GM12878 (cell line): ENCODE measurements around the gene RAPSN. TPM values are rescaled to one million over a fixed set of nuclear protein-coding genes. Genes with fewer than 3 reads are reported as not detected.
A peak's percentile ranks its signal among the peaks of the same experiment; 100 is the strongest.

Experiments used
- ATAC-seq: fragments of 200-7000 bp; cut with Tn5 transposase; 3 replicates; pipeline ENCODE4 v1.9.1; 2020; ENCODE audit warnings: mild to moderate bottlenecking, moderate library complexity
- BruUV-seq: library from RNA; stranded (reverse); fragments of 400-500 nt; replicated peaks from 2 replicates; lab custom pipeline; 2021; lab: Mats Ljungman, UMichigan
- CTCF ChIA-PET: fragments of 300-600 bp; sonication (Branson Sonifier 250); formaldehyde crosslinking; extraction: SDS; loops from one replicate; lab custom pipeline; 2021; ENCODE audit warnings: inconsistent platforms; lab: Yijun Ruan, JAX
- POLR2A ChIA-PET: fragments of 350-600 bp; formaldehyde crosslinking; extraction: SDS; loops from one replicate; lab custom pipeline; 2021; ENCODE audit warnings: inconsistent platforms; lab: Charles Lee
- RAD21 ChIA-PET: fragments of 300-600 bp; sonication (Branson Sonifier 250); formaldehyde crosslinking; loops from one replicate; lab custom pipeline; 2023; ENCODE audit warnings: antibody characterized with exemption; ENCODE audit not compliant: unreplicated experiment; lab: Charles Lee
- SMC1A ChIA-PET: fragments of 300-600 bp; sonication (Branson Sonifier 250); formaldehyde crosslinking; loops from one replicate; lab custom pipeline; 2023; ENCODE audit not compliant: unreplicated experiment, uncharacterized antibody; lab: Charles Lee
- DNase-seq: peaks from one replicate; pipeline ENCODE4 v3.0.0-alpha.2; 2011; ENCODE audit warnings: low read depth, low spot score
- FAIRE-seq: peaks from 3 replicates; lab custom pipeline; 2011; peaks lifted over from hg19 to GRCh38; lab: Jason Lieb, UNC
- H2AFZ ChIP-seq: 2 replicates; pipeline ENCODE4 v1.6.0; 2011; ENCODE audit warnings: low read depth, low read length, control low read depth; ENCODE audit not compliant: control insufficient read depth
- H3K27ac ChIP-seq: 2 replicates; pipeline ENCODE4 v1.5.1; 2011; ENCODE audit warnings: control low read depth; ENCODE audit not compliant: control insufficient read depth, insufficient read depth
- H3K27me3 ChIP-seq, 2 experiments: replicated peaks in 1 of 2; 2 replicates each; pipeline versions ENCODE4 v1.6.0 to v1.6.1; 2011; ENCODE audit warnings: low read length in 1 of 2; ENCODE audit not compliant: control insufficient read depth in 2 of 2, insufficient read depth in 2 of 2
- H3K36me3 ChIP-seq, 2 experiments: 2 replicates each; pipeline ENCODE4 v1.5.1; 2011; ENCODE audit warnings: low read length in 1 of 2; ENCODE audit not compliant: control insufficient read depth in 2 of 2, insufficient read depth in 2 of 2
- H3K4me1 ChIP-seq: 2 replicates; pipeline ENCODE4 v1.6.1; 2011; ENCODE audit warnings: mild to moderate bottlenecking, low read length, moderate library complexity, mixed read lengths; ENCODE audit not compliant: control insufficient read depth, insufficient read depth
- H3K4me2 ChIP-seq: 2 replicates; pipeline ENCODE4 v1.6.0; 2011; ENCODE audit warnings: control low read depth; ENCODE audit not compliant: control insufficient read depth, insufficient read depth
- H3K4me3 ChIP-seq: fragments of 200-600 bp; sonication (generic); 2 replicates; pipeline ENCODE4 v1.5.1; 2016
- H3K79me2 ChIP-seq: 2 replicates; pipeline ENCODE4 v1.6.0; 2011; ENCODE audit warnings: low read length; ENCODE audit not compliant: control insufficient read depth, insufficient read depth
- H3K9ac ChIP-seq: 2 replicates; pipeline ENCODE4 v1.8.0; 2011; ENCODE audit warnings: low read length, control low read depth, mixed read lengths; ENCODE audit not compliant: control insufficient read depth, insufficient read depth
- H3K9me3 ChIP-seq: replicated peaks from 3 replicates; pipeline ENCODE4 v1.5.1; 2011; ENCODE audit warnings: mild to moderate bottlenecking, low read length; ENCODE audit not compliant: control insufficient read depth, insufficient read depth
- H4K20me1 ChIP-seq: 2 replicates; pipeline ENCODE4 v1.6.0; 2011; ENCODE audit not compliant: control insufficient read depth, insufficient read depth
- BACH1 ChIP-seq: fragments of 450-650 bp; IDR thresholded peaks from 2 replicates; pipeline ENCODE4 v1.6.1; 2017; ENCODE audit warnings: mild to moderate bottlenecking, borderline replicate concordance
- BMI1 ChIP-seq: fragments of 450-650 bp; IDR thresholded peaks from 2 replicates; pipeline ENCODE4 v1.6.1; 2016; ENCODE audit warnings: mild to moderate bottlenecking, moderate library complexity, borderline replicate concordance
- YY1 ChIP-seq: IDR thresholded peaks from 2 replicates; pipeline ENCODE4 v1.6.1; 2011; ENCODE audit warnings: low read depth, mild to moderate bottlenecking, low read length
- ZNF592 ChIP-seq: fragments of 450-650 bp; IDR thresholded peaks from 2 replicates; pipeline ENCODE4 v1.6.1; 2017; ENCODE audit warnings: mild to moderate bottlenecking, moderate library complexity
- WGBS: methylation state at CpG from one replicate; pipeline ENCODE4 v1.1.6; 2016; ENCODE audit warnings: low lambda C conversion rate; ENCODE audit not compliant: insufficient replicate concordance, insufficient coverage; ENCODE audit errors: missing lambda C conversion rate; 5-methylcytosine and 5-hydroxymethylcytosine counted together
- in situ Hi-C: fragments of 300-500 bp; cut with MboI; formaldehyde crosslinking; loops from 9 replicates; pipeline ENCODE4 v1.14.3; 2018; ENCODE audit warnings: mixed read lengths
- intact Hi-C: fragments of 100-400 bp; cut with micrococcal nuclease; formaldehyde crosslinking; loops from one replicate; pipeline ENCODE4 v1.14.2; 2022; ENCODE audit not compliant: unreplicated experiment
- polyA plus RNA-seq, 11 experiments: library from polyadenylated mRNA; depleted of rRNA in 4 of 11; unstranded in 6 of 11; stranded (reverse) in 5 of 11; fragments of >200 nt; fragmentation: Nextera tagmentation in 4 of 11; fragmentation: Illumina TruSeq in 1 of 11; extraction: Ambion mirVana in 4 of 11; extraction: Trizol in 1 of 11; gene quantifications; 1 replicate in 1 of 11; 2 replicates in 10 of 11; pipeline versions ENCODE4 v1.2.1 to v1.2.3, GENCODE V29; 2011 to 2016; ENCODE audit warnings: inconsistent platforms in 2 of 11, missing spikeins in 2 of 11, low read depth in 1 of 11
- total RNA-seq, 4 experiments: library from RNA; depleted of rRNA in 3 of 4; stranded (reverse); fragments of >200 nt in 3 of 4; fragmentation: Illumina TruSeq in 1 of 4; extraction: Trizol in 1 of 4; gene quantifications; 2 replicates each; pipeline versions ENCODE4 v1.2.1 to v1.2.3, GENCODE V29; 2013 to 2021

Gene RAPSN
- total and polyA plus RNA-seq, 10 of the 15 experiments (the other 5 are each of a cell fraction or from before 2014, with no cell fraction given), result 0.08 to 0.23 (median 0.14) TPM; not detected in 6

GRCh38 chr11:47466201-47466600 lies 17.3 kb upstream of the RAPSN start (continued):
- TF ChIP-seq ZNF592 (no peak), BACH1 (no peak)

DNA sequence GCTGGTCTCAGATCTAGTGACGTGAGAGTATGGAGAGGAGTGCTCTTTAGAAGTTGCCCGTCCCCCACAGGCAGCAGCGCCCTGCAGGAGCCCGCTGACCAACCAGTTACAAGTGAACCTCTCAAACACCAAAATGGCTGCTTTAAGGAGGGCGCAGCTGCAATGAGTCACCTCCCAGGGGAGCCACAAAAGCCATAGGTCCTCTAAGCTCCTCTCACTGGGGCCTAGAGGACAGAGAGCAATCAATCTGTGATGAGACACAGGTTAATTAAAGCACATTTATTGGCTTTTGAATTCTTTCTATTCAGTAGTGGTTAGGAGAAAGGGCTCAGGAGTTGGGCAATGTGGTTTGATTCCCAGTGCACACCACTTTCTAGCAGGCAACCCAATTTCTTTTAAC lies 15.5 kb upstream of the RAPSN start:
- no peak overlapping the region for H2AFZ ChIP-seq
- no peak overlapping the region for H3K4me2 ChIP-seq
- H3K36me3 ChIP-seq, result peaks cover 21 to 23% of the 10 kb centered on the region in 2 experiments
- no peak overlapping the region for H3K4me3 ChIP-seq
- ATAC-seq, result no peak
- H3K9me3 ChIP-seq, result no peaks in the 10 kb centered on the region
- H3K27ac ChIP-seq, result no peak overlapping the region
- WGBS, result 92% methylated on average over 5 of the region's 5 CpGs
- no peak for FAIRE-seq
- no peaks in the 10 kb centered on the region; the same call in 1 of the 2 replicates for H3K79me2 ChIP-seq
- H3K4me1 ChIP-seq, result no peaks in the 10 kb centered on the region
- intact Hi-C loops (no loop called here), in situ Hi-C loops (no loop called here)
- H4K20me1 ChIP-seq, result no peaks in the 10 kb centered on the region; the same call in 1 of the 2 replicates
- ChIA-PET POLR2A (no interaction called here), RAD21 (no interaction called here), SMC1A (interaction anchor here (0.7 to 1.3 kb wide), 4 partner anchors 10 to 95 kb away, joined by 3 to 4 read pairs (median 3); no protein-coding TSS in a partner anchor), CTCF (interaction anchor here (1.2 to 1.6 kb wide), 3 partner anchors 11 to 389 kb away, joined by 3 to 4 read pairs (median 3); no protein-coding TSS in a partner anchor)
- no peak overlapping the region for H3K9ac ChIP-seq
- no peak for DNase-seq
- no peak for TF ChIP-seq BMI1
- 0 out of 2 replicates have a peak, but pooled peaks have one; percentile 32 for TF ChIP-seq YY1
- H3K27me3 ChIP-seq, result no peaks in the 10 kb centered on the region
- no TSS peak for BruUV-seq
